HCT116 (cell line): ENCODE results near the gene CREB3. TPM values are rescaled to one million over a fixed set of nuclear protein-coding genes. Genes with fewer than 3 reads are reported as not detected.

Experiments used
- ATAC-seq: fragments of 200-7000 bp; cut with Tn5 transposase; 2 replicates; pipeline ENCODE4 v1.9.1; 2020; ENCODE audit warnings: mild to moderate bottlenecking, moderate library complexity
- BruUV-seq: library from RNA; stranded (reverse); fragments of 400-500 nt; replicated peaks from 2 replicates; lab custom pipeline; 2021; lab: Mats Ljungman, UMichigan
- CTCF ChIA-PET: fragments of 300-600 bp; sonication (Branson Sonifier 250); formaldehyde crosslinking; loops from one replicate; lab custom pipeline; 2021; ENCODE audit warnings: antibody characterized with exemption; lab: Charles Lee
- POLR2A ChIA-PET: fragments of 300-600, 350-600 bp; sonication (Branson Sonifier 250); formaldehyde crosslinking; loops from one replicate; lab custom pipeline; 2021; ENCODE audit warnings: antibody characterized with exemption; lab: Charles Lee
- RAD21 ChIA-PET, 2 experiments: fragments of 300-600 bp; sonication (Branson Sonifier 250); formaldehyde crosslinking; loops; one replicate each; lab custom pipeline; 2023; ENCODE audit warnings: low total read pairs in 2 of 2; ENCODE audit not compliant: uncharacterized antibody in 2 of 2, unreplicated experiment in 2 of 2, low non-redundant PET in 1 of 2; lab: Charles Lee
- DNase-seq: peaks from one replicate; pipeline ENCODE4 v3.0.0-alpha.2; 2010; ENCODE audit warnings: low read depth, low spot score
- H2AFZ ChIP-seq: fragments of 200-600 bp; shearing (Covaris generic), sonication (generic); 2 replicates; pipeline ENCODE4 v1.6.1; 2017; ENCODE audit warnings: low read depth, mixed run types, mixed read lengths, antibody characterized with exemption, low read length; ENCODE audit not compliant: poor library complexity, severe bottlenecking
- H3K27ac ChIP-seq: 2 replicates; pipeline ENCODE4 v1.5.1; 2012; ENCODE audit warnings: low read depth, low read length
- H3K27me3 ChIP-seq: fragments of 200-600 bp; sonication (generic); 2 replicates; pipeline ENCODE4 v1.6.1; 2016; ENCODE audit warnings: mixed run types, low read length, mixed read lengths; ENCODE audit not compliant: insufficient read depth
- H3K36me3 ChIP-seq, 2 experiments: fragments of 200-500 bp in 1 of 2; fragments of 200-600 bp in 1 of 2; sonication (Bioruptor generic) in 1 of 2; sonication (generic) in 1 of 2; 2 replicates each; pipeline versions ENCODE4 v1.5.1 to v1.6.1; 2014 to 2016; ENCODE audit warnings: low read length in 2 of 2, inconsistent platforms in 1 of 2, mixed read lengths in 1 of 2, mixed run types in 1 of 2; ENCODE audit not compliant: insufficient read depth in 2 of 2, control insufficient read depth in 1 of 2
- H3K4me1 ChIP-seq, 2 experiments: fragments of 200-600 bp in 1 of 2; sonication (generic) in 1 of 2; 2 replicates each; pipeline versions ENCODE4 v1.5.1 to v1.6.1; 2012 to 2017; ENCODE audit warnings: low read length in 2 of 2, inconsistent platforms in 1 of 2, mild to moderate bottlenecking in 1 of 2, mixed read lengths in 1 of 2, mixed run types in 1 of 2, moderate library complexity in 1 of 2; ENCODE audit not compliant: insufficient read depth in 2 of 2, control insufficient read depth in 1 of 2
- H3K4me2 ChIP-seq: fragments of 200-600 bp; sonication (generic); 2 replicates; pipeline ENCODE4 v1.6.1; 2017; ENCODE audit warnings: mixed run types, low read length, mixed read lengths
- H3K4me3 ChIP-seq, 2 experiments: fragments of 200-600 bp in 1 of 2; sonication (generic) in 1 of 2; replicated peaks in 1 of 2; 2 replicates each; pipeline ENCODE4 v1.5.1; 2011 to 2016; ENCODE audit warnings: low read length in 2 of 2, control low read depth in 1 of 2, low read depth in 1 of 2, mild to moderate bottlenecking in 1 of 2, mixed read lengths in 1 of 2, mixed run types in 1 of 2
- H3K79me2 ChIP-seq: fragments of 200-600 bp; sonication (generic); 2 replicates; pipeline ENCODE4 v1.6.1; 2017; ENCODE audit warnings: mild to moderate bottlenecking, mixed run types, low read length, moderate library complexity, mixed read lengths; ENCODE audit not compliant: insufficient read depth
- H3K9ac ChIP-seq: fragments of 200-600 bp; sonication (generic); 2 replicates; pipeline ENCODE4 v1.6.1; 2016; ENCODE audit warnings: low read length, mixed read lengths
- H3K9me2 ChIP-seq: fragments of 200-600 bp; sonication (generic), shearing (Covaris generic); 2 replicates; pipeline ENCODE4 v1.6.1; 2017; ENCODE audit warnings: mixed run types, mild to moderate bottlenecking, moderate library complexity; ENCODE audit not compliant: insufficient read depth
- H3K9me3 ChIP-seq, 2 experiments: fragments of 200-500 bp in 1 of 2; fragments of 200-600 bp in 1 of 2; sonication (Bioruptor generic) in 1 of 2; sonication (generic) in 1 of 2; 2 replicates each; pipeline ENCODE4 v1.6.1; 2014 to 2017; ENCODE audit warnings: low read length in 2 of 2, mixed read lengths in 2 of 2, inconsistent platforms in 1 of 2, low read depth in 1 of 2, mild to moderate bottlenecking in 1 of 2, mixed run types in 1 of 2, moderate library complexity in 1 of 2; ENCODE audit not compliant: control insufficient read depth in 1 of 2, insufficient read depth in 1 of 2
- H4K20me1 ChIP-seq: fragments of 200-600 bp; sonication (generic), shearing (Covaris generic); 2 replicates; pipeline ENCODE4 v1.6.1; 2017; ENCODE audit warnings: mixed run types, mild to moderate bottlenecking, moderate library complexity; ENCODE audit not compliant: insufficient read depth
- CEBPB ChIP-seq: IDR thresholded peaks from 2 replicates; pipeline ENCODE4 v1.6.1; 2012; ENCODE audit warnings: low read depth
- ELF1 ChIP-seq: IDR thresholded peaks from 2 replicates; pipeline ENCODE4 v1.6.1; 2012; ENCODE audit warnings: low read depth, borderline replicate concordance
- EZH2phosphoT487 ChIP-seq: fragments of 200-600 bp; IDR thresholded peaks from 2 replicates; pipeline ENCODE4 v1.6.1; 2018; ENCODE audit warnings: antibody characterized with exemption, borderline replicate concordance
- MAX ChIP-seq: IDR thresholded peaks from 2 replicates; pipeline ENCODE4 v1.6.1; 2012
- POLR2A ChIP-seq: IDR thresholded peaks from 2 replicates; pipeline ENCODE4 v1.7.0; 2011; ENCODE audit warnings: borderline replicate concordance; ENCODE audit not compliant: insufficient read depth, insufficient read length; ENCODE audit errors: extremely low read depth
- YY1 ChIP-seq: IDR thresholded peaks from 2 replicates; pipeline ENCODE4 v1.6.1; 2011; ENCODE audit warnings: low read length, low read depth, moderate library complexity, mild to moderate bottlenecking; ENCODE audit not compliant: insufficient replicate concordance; ENCODE audit errors: extremely low read depth
- ZFX ChIP-seq: fragments of 450-650 bp; IDR thresholded peaks from 2 replicates; pipeline ENCODE4 v1.6.1; 2017
- intact Hi-C: fragments of 100-400 bp; cut with micrococcal nuclease; formaldehyde crosslinking; loops from 2 replicates; pipeline ENCODE4 v1.10.0; 2022
- total RNA-seq: library from RNA; stranded (reverse); gene quantifications from one replicate; pipeline ENCODE4 v1.2.1, GENCODE V29; 2021; ENCODE audit not compliant: unreplicated experiment

Gene CREB3
- total RNA-seq, 1 experiment from 2014 or later = 22.3 TPM

- no peak for ATAC-seq
- H3K36me3 ChIP-seq = no peaks in the 10 kb centered on the region
- ChIA-PET POLR2A (no interaction called here), RAD21 (no interaction called here), CTCF (no interaction called here)
- no peak for DNase-seq
- H3K9me3 ChIP-seq = no peaks in the 10 kb centered on the region
- no peaks in the 10 kb centered on the region for H3K9me2 ChIP-seq
- no peaks in the 10 kb centered on the region for H3K79me2 ChIP-seq
- H3K9ac ChIP-seq = no peak overlapping the region
- no peak overlapping the region for H2AFZ ChIP-seq
- peaks cover 2 to 6% of the 10 kb centered on the region in 2 experiments; a peak in 2 of 4 replicates for H3K4me1 ChIP-seq
- intact Hi-C loops = no loop called here
- H3K27ac ChIP-seq = no peak overlapping the region
- TF ChIP-seq YY1 (no peak), MAX (no peak), EZH2phosphoT487 (no peak), ZFX (no peak), ELF1 (no peak)
- H3K27me3 ChIP-seq = no peaks in the 10 kb centered on the region
- no TSS peak for BruUV-seq
- no peak overlapping the region for H3K4me2 ChIP-seq
- no peaks in the 10 kb centered on the region for H4K20me1 ChIP-seq
- H3K4me3 ChIP-seq = no peak overlapping the region
These were observed 39.1 kb downstream of the CREB3 start for GRCh38 chr9:35771534-35771933.

GRCh38 chr9:35771943-35772342 lies 39.5 kb downstream of the CREB3 start:
- Histone ChIP-seq H3K36me3 (no peaks in the 10 kb centered on the region), H3K4me3 (no peak overlapping the region), H3K4me1 (peaks cover 2 to 6% of the 10 kb centered on the region in 2 experiments; a peak in 2 of 4 replicates), H3K79me2 (no peaks in the 10 kb centered on the region), H3K9me3 (no peaks in the 10 kb centered on the region), H4K20me1 (no peaks in the 10 kb centered on the region), H3K9me2 (no peaks in the 10 kb centered on the region), H3K9ac (no peak overlapping the region), H2AFZ (no peak overlapping the region), H3K27me3 (no peaks in the 10 kb centered on the region), H3K4me2 (no peak overlapping the region), H3K27ac (no peak overlapping the region)
- BruUV-seq = no TSS peak
- TF ChIP-seq POLR2A (no peak), CEBPB (peak; percentile 49)
- ATAC-seq (no peak), DNase-seq (no peak)
- ChIA-PET RAD21 (no interaction called here), CTCF (interaction anchor here (1.4 kb wide), 1 partner anchor 18 kb away, joined by 12 read pairs; no protein-coding TSS in a partner anchor), POLR2A (no interaction called here)
- intact Hi-C loops = no loop called here
